IMR-90 (cell line): ENCODE results near the gene GRK5. TPM values are rescaled to one million over a fixed set of nuclear protein-coding genes. Genes with fewer than 3 reads are reported as not detected.

Source experiments
- ATAC-seq: fragments of 200-7000 bp; cut with Tn5 transposase; 2 replicates; pipeline ENCODE4 v1.9.1; 2020; ENCODE audit warnings: low read depth, mild to moderate bottlenecking, moderate library complexity
- BruUV-seq: library from RNA; stranded (reverse); fragments of 400-500 nt; replicated peaks from 2 replicates; lab custom pipeline; 2021; lab: Mats Ljungman, UMichigan
- CTCF ChIA-PET: fragments of 300-600 bp; formaldehyde crosslinking; extraction: SDS; loops from one replicate; lab custom pipeline; 2021; ENCODE audit warnings: antibody characterized with exemption; lab: Yijun Ruan, JAX
- POLR2A ChIA-PET: fragments of 300-600 bp; sonication (Branson Sonifier 250); formaldehyde crosslinking; loops from one replicate; lab custom pipeline; 2022; ENCODE audit warnings: antibody characterized with exemption; ENCODE audit not compliant: unreplicated experiment; lab: Charles Lee
- DNase-seq: peaks from one replicate; pipeline ENCODE4 v3.0.0; 2013
- H2AFZ ChIP-seq: replicated peaks from 2 replicates; pipeline ENCODE3; 2013; ENCODE audit warnings: low read length, mild to moderate bottlenecking; ENCODE audit not compliant: poor library complexity
- H2AK5ac ChIP-seq: 2 replicates; pipeline ENCODE4 v1.6.1; 2013; ENCODE audit warnings: low read depth, low read length, inconsistent platforms
- H2AK9ac ChIP-seq: replicated peaks from 2 replicates; pipeline ENCODE3; 2013; ENCODE audit warnings: mild to moderate bottlenecking, low read depth, low read length, moderate library complexity; ENCODE audit not compliant: poor library complexity
- H2BK120ac ChIP-seq: 2 replicates; pipeline ENCODE4 v1.6.1; 2013; ENCODE audit warnings: low read depth, low read length, inconsistent platforms
- H2BK15ac ChIP-seq: 3 replicates; pipeline ENCODE4 v1.6.1; 2013; ENCODE audit warnings: low read depth, low read length, inconsistent platforms
- H2BK20ac ChIP-seq: 2 replicates; pipeline ENCODE4 v1.6.1; 2013; ENCODE audit warnings: low read depth, mild to moderate bottlenecking, inconsistent platforms, low read length, moderate library complexity
- H2BK5ac ChIP-seq: 2 replicates; pipeline ENCODE4 v1.6.1; 2013; ENCODE audit warnings: mild to moderate bottlenecking, low read depth, low read length, inconsistent platforms; ENCODE audit not compliant: poor library complexity, severe bottlenecking
- H3K14ac ChIP-seq: replicated peaks from 2 replicates; pipeline ENCODE4 v1.6.1; 2013; ENCODE audit warnings: low read depth, low read length, inconsistent platforms
- H3K18ac ChIP-seq: 2 replicates; pipeline ENCODE4 v1.6.1; 2013; ENCODE audit warnings: low read depth, low read length, control low read depth
- H3K23ac ChIP-seq: 2 replicates; pipeline ENCODE4 v1.6.1; 2013; ENCODE audit warnings: low read depth, low read length, inconsistent platforms
- H3K27ac ChIP-seq: 2 replicates; pipeline ENCODE4 v1.5.1; 2013; ENCODE audit warnings: mild to moderate bottlenecking, control low read depth, low read length; ENCODE audit not compliant: insufficient read depth
- H3K27me3 ChIP-seq: 2 replicates; pipeline ENCODE4 v1.6.1; 2013; ENCODE audit warnings: low read length; ENCODE audit not compliant: control insufficient read depth, insufficient read depth
- H3K36me3 ChIP-seq: 2 replicates; pipeline ENCODE4 v1.6.1; 2013; ENCODE audit warnings: low read length, mixed read lengths; ENCODE audit not compliant: control insufficient read depth, insufficient read depth
- H3K4ac ChIP-seq: 2 replicates; pipeline ENCODE4 v1.6.1; 2013; ENCODE audit warnings: low read depth, low read length, inconsistent platforms
- H3K4me1 ChIP-seq: 2 replicates; pipeline ENCODE4 v1.6.1; 2013; ENCODE audit warnings: low read length, mixed read lengths; ENCODE audit not compliant: control insufficient read depth, insufficient read depth
- H3K4me2 ChIP-seq: 2 replicates; pipeline ENCODE4 v1.6.1; 2013; ENCODE audit warnings: low read depth, mild to moderate bottlenecking, control low read depth, low read length, moderate library complexity
- H3K4me3 ChIP-seq: 2 replicates; pipeline ENCODE4 v1.5.1; 2013; ENCODE audit warnings: low read depth, mild to moderate bottlenecking, control low read depth, low read length, moderate library complexity; ENCODE audit not compliant: insufficient read depth
- H3K56ac ChIP-seq: 2 replicates; pipeline ENCODE4 v1.6.1; 2013; ENCODE audit warnings: low read length, inconsistent platforms; ENCODE audit not compliant: insufficient read depth; ENCODE audit errors: extremely low read depth
- H3K79me1 ChIP-seq, 2 experiments: 2 replicates each; pipeline ENCODE4 v1.6.1; 2013; ENCODE audit warnings: low read length in 2 of 2, inconsistent platforms in 1 of 2, low read depth in 1 of 2
- H3K9ac ChIP-seq: 2 replicates; pipeline ENCODE4 v1.6.1; 2013; ENCODE audit warnings: low read depth, low read length, control low read depth
- H3K9me1 ChIP-seq: 2 replicates; pipeline ENCODE4 v1.6.1; 2013; ENCODE audit warnings: low read length, inconsistent platforms; ENCODE audit not compliant: insufficient read depth
- H3K9me3 ChIP-seq: 2 replicates; pipeline ENCODE4 v1.6.1; 2013; ENCODE audit warnings: low read length; ENCODE audit not compliant: control insufficient read depth, insufficient read depth
- H4K20me1 ChIP-seq: 2 replicates; pipeline ENCODE4 v1.6.1; 2013; ENCODE audit warnings: low read length, inconsistent platforms; ENCODE audit not compliant: insufficient read depth
- H4K5ac ChIP-seq: 2 replicates; pipeline ENCODE4 v1.6.1; 2013; ENCODE audit warnings: mild to moderate bottlenecking, low read depth, low read length, control low read depth
- H4K8ac ChIP-seq, 2 experiments: 2 replicates each; pipeline ENCODE4 v1.6.1; 2013; ENCODE audit warnings: low read depth in 2 of 2, low read length in 2 of 2, control low read depth in 1 of 2, inconsistent platforms in 1 of 2
- H4K91ac ChIP-seq: 2 replicates; pipeline ENCODE4 v1.6.1; 2013; ENCODE audit warnings: low read depth, low read length, inconsistent platforms; ENCODE audit not compliant: insufficient read depth
- BHLHE40 ChIP-seq: fragments of 150-350 bp; IDR thresholded peaks from 2 replicates; pipeline ENCODE4 v1.6.1; 2016; ENCODE audit warnings: mild to moderate bottlenecking, low read depth, low read length
- NFE2L2 ChIP-seq: fragments of 150-350 bp; IDR thresholded peaks from 2 replicates; pipeline ENCODE4 v1.6.1; 2016; ENCODE audit warnings: low read depth, mild to moderate bottlenecking, low read length
- WGBS, 2 experiments: methylation state at CpG; one replicate each; pipeline versions ENCODE4 v1.1.5 to v1.1.7; 2013; ENCODE audit warnings: missing lambda C conversion rate in 2 of 2; ENCODE audit not compliant: insufficient read length in 1 of 2; ENCODE audit errors: extremely low coverage in 2 of 2; 5-methylcytosine and 5-hydroxymethylcytosine counted together
- dilution Hi-C: fragments of 300-500 bp; cut with HindIII; formaldehyde crosslinking; loops from one replicate; pipeline ENCODE4 v1.14.3; 2018; ENCODE audit warnings: low sequenced_read_pairs; ENCODE audit not compliant: unreplicated experiment
- in situ Hi-C: fragments of 300-500 bp; cut with MboI; formaldehyde crosslinking; loops from 3 replicates; pipeline ENCODE4 v1.14.3; 2019; ENCODE audit warnings: low sequenced_read_pairs, inconsistent platforms, mixed read lengths
- intact Hi-C: fragments of 100-400 bp; cut with micrococcal nuclease; formaldehyde crosslinking; loops from 2 replicates; pipeline ENCODE4 v1.10.0; 2022
- polyA plus RNA-seq, 3 experiments: library from polyadenylated mRNA; depleted of rRNA; stranded (reverse); fragments of >200 nt; gene quantifications; 2 replicates each; pipeline ENCODE4 v1.2.3, GENCODE V29; 2012; ENCODE audit warnings: low replicate concordance in 1 of 3
- total RNA-seq: library from RNA; depleted of rRNA; stranded (reverse); fragments of >200 nt; gene quantifications from 2 replicates; pipeline ENCODE4 v1.2.3, GENCODE V29; 2012

Gene GRK5
- total and polyA plus RNA-seq, 2 of the 4 experiments (the other 2 are of a cell fraction), result 12.9 to 16.3 TPM

DNA sequence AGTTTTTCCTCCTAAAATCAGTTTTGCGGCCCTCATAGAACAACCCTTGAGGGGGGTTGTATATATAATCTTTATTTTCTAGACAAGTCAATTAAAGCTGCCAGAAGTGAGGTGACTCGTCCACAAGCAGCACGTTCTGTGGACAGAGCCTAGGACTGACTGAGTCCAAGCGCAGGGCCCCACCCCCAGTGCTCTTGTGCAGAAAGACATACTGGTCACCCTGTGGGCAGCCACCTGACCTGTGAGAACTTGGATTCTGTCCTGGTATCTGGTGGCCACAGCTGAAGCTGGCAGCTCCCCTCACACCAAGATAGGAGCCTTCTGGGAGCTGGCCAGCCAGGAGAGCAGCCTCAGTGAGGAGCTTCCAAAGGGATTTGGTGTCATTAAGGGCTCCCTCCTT is 89.3 kb downstream of the GRK5 start:
- TF ChIP-seq BHLHE40 (peak; percentile 66), NFE2L2 (no peak)
- Histone ChIP-seq H2AK9ac (no peak overlapping the region), H2BK5ac (no peak overlapping the region), H3K9ac (no peak overlapping the region), H3K18ac (no peak overlapping the region), H3K27ac (no peak overlapping the region), H4K8ac (no peak overlapping the region), H3K27me3 (no peaks in the 10 kb centered on the region), H2BK15ac (no peak overlapping the region), H2BK120ac (no peak overlapping the region), H3K14ac (no peak overlapping the region), H2BK20ac (no peak overlapping the region), H3K56ac (no peak overlapping the region), H3K4me2 (no peak overlapping the region), H2AFZ (no peak overlapping the region), H3K23ac (no peak overlapping the region), H3K9me3 (peaks cover 12% of the 10 kb centered on the region), H3K4me1 (peaks cover 7% of the 10 kb centered on the region; the same call in 1 of the 2 replicates), H2AK5ac (no peak overlapping the region), H3K79me1 (peaks cover 55 to 80% of the 10 kb centered on the region in 2 experiments), H4K20me1 (peaks cover 87% of the 10 kb centered on the region), H4K91ac (no peak overlapping the region), H4K5ac (no peak overlapping the region), H3K4me3 (no peak overlapping the region), H3K9me1 (peaks cover 24% of the 10 kb centered on the region), H3K36me3 (peaks cover 30% of the 10 kb centered on the region), H3K4ac (no peak overlapping the region)
- BruUV-seq, result no TSS peak
- ATAC-seq (0 out of 2 replicates have a peak, but pooled peaks have one; percentile 24), DNase-seq (peak; percentile 54)
- ChIA-PET POLR2A (no interaction called here), CTCF (interaction anchor here (0.6 kb wide), 1 partner anchor 105 kb away, joined by 3 read pairs; no protein-coding TSS in a partner anchor)
- in situ Hi-C loops, result no loop called here
- dilution Hi-C loops, result no loop called here
- intact Hi-C loops, result no loop called here
- WGBS, 2 experiments, result no CpG with 5 or more reads among the region's 4 CpGs
